ENCODE measurements around the gene TRIM50.
"Not testable (repeated sequence)": the region's sequence is repeated elsewhere in the genome, so short reads cannot be mapped to it uniquely, and the experiment has no call there.

DNA sequence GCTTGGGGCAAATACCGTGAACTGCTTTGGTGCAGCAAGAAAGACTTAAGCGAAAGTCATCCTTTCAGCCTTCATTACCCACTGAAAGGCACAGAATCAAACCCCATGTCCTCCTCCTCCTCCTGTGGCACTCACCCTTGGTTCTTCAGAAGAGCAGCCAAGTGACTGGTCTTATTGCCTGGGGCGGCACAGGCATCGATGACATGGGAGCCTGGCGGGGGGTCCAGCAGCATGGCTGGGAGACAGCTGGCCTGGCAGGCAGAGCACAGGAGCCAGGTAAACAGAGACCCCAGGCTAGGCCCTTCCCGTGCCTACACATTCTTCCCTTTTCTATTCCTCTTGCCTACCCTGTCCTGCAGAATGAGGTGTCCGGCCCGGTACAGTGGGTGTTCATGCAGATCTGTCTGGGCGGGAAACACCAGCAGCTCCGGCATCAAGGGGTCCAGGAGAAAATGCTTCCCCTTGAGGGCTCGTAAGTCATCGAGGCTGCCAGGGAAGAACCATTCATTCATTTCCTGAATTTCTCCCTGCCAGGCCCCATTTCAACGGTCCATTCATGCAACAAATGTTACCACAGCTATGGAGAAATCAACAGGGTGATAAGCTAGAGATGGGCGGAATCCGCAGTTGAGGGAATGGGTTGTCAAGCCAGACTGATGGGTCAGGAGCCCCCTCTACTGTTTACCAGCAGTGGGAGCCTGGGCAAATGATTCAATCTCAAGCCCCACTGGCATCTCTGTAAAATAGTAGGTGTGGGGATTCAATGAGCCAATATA, 23.1 kb downstream of the TRIM50 start:
- TF ChIP-seq RERE (CRISPR knock-in tag; IDR thresholded peaks at IDR 0.05; ENCODE audit: borderline replicate concordance); RCOR1 (IDR thresholded peaks at IDR 0.05; ENCODE audit: borderline replicate concordance in 1 of 2, low read depth in 2 of 2, low read length in 2 of 2): not testable (repeated sequence)
